Left cardiac atrium (tissue), 4 donors: ENCODE results near the gene OPCML. TPM values are rescaled to one million over a fixed set of nuclear protein-coding genes. Genes with fewer than 3 reads are reported as not detected.

Experiments
- ATAC-seq, 2 donors: fragments of 200-7000 bp; cut with Tn5 transposase; one replicate each; pipeline ENCODE4 v1.9.1; 2020; ENCODE audit warnings: mild to moderate bottlenecking in 2 of 2, moderate library complexity in 2 of 2
- DNase-seq: peaks from one replicate; pipeline ENCODE4 v3.0.0-alpha.2; 2020
- intact Hi-C, 2 donors: fragments of 100-400 bp; cut with DNase I; formaldehyde crosslinking; loops; one replicate each; pipeline versions ENCODE4 v1.14.1 to v1.15.1; 2022 to 2023
- total RNA-seq, 2 donors: library from RNA; stranded (reverse); fragmentation: NEBNext Ultra II Directional; extraction: Animal tissue kit (Norgen Biotek cat#: 25700); gene quantifications; one replicate each; pipeline ENCODE4 v1.2.1, GENCODE V29; 2021
- donor health status: DM: no; HTN: yes; CAD: no.
- donor health status: DM: no; HTN: yes; CAD: no; lungs with severe emphysema.
- donor health status: DM: yes; HTN: yes; CAD: no.
- donor health status: Dilated cardiomyopathy.

Gene OPCML
- total RNA-seq, 2 donors from 2014 or later, result 0.76 TPM; not detected in 1

GRCh38 chr11:133443206-133443747 is 89.0 kb downstream of the OPCML start:
- no peak for ATAC-seq
- intact Hi-C loops, result no loop called here
- no peak for DNase-seq

DNA sequence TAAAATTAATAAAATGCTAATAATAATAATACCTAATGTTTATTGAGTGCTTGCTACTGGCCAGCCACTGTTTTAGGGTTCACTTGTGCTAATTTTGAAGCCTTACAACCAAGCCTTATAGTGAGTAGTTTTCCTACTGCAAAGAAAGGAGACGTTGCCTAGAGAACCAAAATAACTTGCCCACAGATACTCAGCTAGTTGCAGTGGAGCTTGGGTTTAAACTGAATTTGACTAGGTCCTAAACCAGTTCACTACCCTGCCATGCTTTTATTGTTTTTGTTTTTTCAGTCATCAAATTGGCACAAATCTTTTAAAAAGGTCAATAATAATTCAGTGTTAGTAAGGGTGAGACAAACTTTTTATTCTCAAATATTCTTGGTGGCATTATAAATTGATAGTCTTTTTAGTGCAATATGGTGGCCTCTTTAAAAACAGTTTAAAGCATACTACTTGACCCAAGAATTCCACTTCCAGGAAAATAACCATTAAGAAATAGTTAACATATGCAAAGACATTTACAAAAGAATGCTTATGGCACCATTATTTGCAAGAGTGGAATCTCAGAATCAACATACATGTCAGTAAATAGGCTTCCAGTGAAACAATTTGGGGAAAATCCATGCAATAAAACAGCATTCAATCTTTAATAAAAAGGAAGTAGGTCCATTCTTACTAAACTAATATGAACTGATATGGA is 90.2 kb downstream of the OPCML start:
- ATAC-seq (no peak), DNase-seq (no peak)
- intact Hi-C loops, result no loop called here

GRCh38 chr11:133425992-133426391 is 106.3 kb downstream of the OPCML start:
- DNase-seq, result no peak
- peak in 1 of 2 donors; percentile 73 for ATAC-seq

DNA sequence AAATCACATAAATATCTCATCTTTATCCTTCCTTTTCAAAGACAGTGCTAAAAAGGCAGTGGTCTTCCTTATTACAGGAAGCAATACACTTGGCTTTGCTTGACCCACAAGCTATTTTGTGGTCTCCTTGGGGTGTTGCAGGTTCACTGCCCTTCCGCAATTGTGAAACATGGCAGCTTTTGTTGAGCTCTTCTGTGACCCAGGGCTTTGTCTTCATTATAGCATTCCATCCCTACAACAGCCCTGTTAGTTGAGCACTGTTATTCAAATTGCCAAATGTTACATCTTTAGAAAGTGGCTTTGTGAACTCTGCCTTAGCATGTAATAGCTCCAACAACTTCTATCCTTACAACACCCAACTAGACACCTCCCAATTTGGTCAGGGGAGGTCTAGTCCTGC is 107.1 kb downstream of the OPCML start:
- intact Hi-C loops, result no loop called here
- ATAC-seq (no peak), DNase-seq (no peak)

More at GRCh38 chr11:133425992-133426391, 106.3 kb downstream of the OPCML start:
- intact Hi-C loops, result no loop called here

GRCh38 chr11:133418218-133418617 is 114.1 kb downstream of the OPCML start:
- no peak for ATAC-seq
- intact Hi-C loops, result no loop called here
- no peak for DNase-seq

GRCh38 chr11:133414506-133414905 is 117.8 kb downstream of the OPCML start:
- intact Hi-C loops, result no loop called here
- DNase-seq (no peak), ATAC-seq (no peak)

- intact Hi-C loops, result no loop called here
- no peak for ATAC-seq
- DNase-seq, result no peak
These were observed 118.6 kb downstream of the OPCML start for GRCh38 chr11:133413703-133414102.

GRCh38 chr11:133409799-133410198 is 122.5 kb downstream of the OPCML start:
- DNase-seq (no peak), ATAC-seq (no peak)
- intact Hi-C loops, result no loop called here

- intact Hi-C loops, result no loop called here
- ATAC-seq, result no peak
- no peak for DNase-seq
These were observed 123.4 kb downstream of the OPCML start for GRCh38 chr11:133408936-133409335.

GRCh38 chr11:133408402-133408801 is 123.9 kb downstream of the OPCML start:
- intact Hi-C loops, result no loop called here
- no peak for DNase-seq
- no peak for ATAC-seq

GRCh38 chr11:133406489-133406888 is 125.8 kb downstream of the OPCML start:
- DNase-seq (no peak), ATAC-seq (no peak)
- intact Hi-C loops, result no loop called here

DNA sequence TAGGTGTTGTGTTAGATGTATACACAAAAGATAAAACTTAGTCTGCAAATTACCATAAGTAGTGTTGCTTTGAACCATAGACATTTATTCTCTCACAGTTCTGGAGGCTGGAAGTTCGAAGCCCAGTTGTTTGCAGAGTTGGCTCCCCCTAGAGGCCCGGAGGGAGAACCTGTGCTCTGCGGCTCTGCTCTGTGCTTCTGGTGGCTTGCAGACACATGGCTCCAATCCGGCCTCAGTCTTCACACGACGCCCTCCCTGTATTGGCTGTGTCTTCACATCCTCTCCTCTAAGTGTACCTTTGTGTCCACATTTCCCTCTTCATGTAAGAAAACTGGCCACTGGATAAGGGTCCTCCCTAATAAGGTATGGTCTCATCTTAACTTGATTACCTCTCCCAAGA is 128.4 kb downstream of the OPCML start:
- DNase-seq (no peak), ATAC-seq (no peak)
- intact Hi-C loops, result no loop called here

DNA sequence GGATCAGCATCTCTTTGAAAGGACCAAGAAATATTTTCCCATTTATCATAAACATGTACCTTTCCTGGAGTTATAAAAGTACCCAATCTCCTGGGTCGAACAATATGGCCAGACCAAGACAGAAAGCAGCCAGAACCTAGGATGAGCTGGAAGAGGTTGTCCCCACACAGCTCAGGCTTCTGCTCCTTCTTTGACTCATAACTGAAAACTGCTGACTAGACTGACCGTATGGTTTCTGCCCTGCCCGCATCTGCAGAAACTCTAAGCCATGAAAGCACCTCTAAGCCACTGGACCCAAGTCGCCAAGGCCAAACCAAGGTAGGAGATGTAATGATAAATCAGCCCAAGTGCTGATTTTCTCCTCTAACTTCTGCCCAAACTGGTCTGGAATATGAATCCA is 129.8 kb downstream of the OPCML start:
- intact Hi-C loops, result no loop called here
- no peak for ATAC-seq
- no peak for DNase-seq

DNA sequence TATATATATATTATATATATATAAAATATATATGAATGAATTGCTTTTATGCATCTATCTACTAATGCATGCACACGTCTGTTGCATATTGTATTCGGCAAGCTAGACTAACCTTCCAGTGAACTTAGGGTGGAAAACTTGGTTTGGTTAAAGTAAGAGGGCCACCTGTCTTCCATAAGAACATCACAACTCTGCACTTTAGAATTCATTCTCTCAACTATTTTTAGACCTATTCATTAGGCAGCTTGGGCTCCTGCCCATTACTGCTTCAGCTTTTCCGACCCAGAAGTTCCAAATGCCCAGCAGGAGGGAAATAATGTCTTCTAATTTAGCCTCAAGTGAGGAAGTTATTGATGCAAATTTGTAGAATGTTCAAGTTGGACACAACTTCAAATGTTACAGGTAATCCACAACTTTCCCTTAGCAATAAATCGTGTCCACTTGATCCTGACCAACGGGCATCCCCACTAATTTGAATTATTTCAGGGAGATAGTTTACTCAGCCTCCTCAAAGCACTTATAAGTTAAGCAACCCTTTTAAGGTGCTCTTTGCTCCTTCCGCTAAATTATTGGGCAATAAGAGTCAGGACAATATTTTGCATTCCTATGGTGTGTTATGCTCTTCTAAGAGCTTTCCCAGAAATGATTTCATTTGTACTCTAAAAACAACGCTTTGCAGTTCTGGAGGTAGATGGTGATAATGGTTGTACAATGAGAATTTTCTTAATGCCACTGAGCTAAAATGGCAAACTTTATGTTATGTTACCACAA is 132.3 kb downstream of the OPCML start:
- intact Hi-C loops, result no loop called here
- ATAC-seq, result no peak
- no peak for DNase-seq

DNA sequence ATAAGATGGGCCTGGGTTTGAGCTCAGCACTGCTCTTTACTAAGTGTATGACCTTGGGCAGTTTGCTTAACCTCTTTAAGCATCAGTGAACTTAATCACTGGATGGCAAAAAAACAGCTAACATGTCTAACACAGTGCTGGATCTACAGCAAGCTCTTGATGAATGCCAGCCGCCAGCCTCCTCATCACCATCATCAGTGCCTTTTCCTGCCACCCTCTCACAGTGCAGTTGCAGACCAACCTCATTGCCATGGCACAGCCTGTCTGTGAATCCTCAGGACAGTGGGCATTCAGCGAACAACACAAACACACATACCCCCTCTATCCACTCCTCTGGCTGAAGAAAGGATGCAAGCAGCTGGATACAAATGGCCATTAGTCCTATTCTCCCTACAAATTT is 133.0 kb downstream of the OPCML start:
- ATAC-seq (no peak), DNase-seq (no peak)
- intact Hi-C loops, result no loop called here

DNA sequence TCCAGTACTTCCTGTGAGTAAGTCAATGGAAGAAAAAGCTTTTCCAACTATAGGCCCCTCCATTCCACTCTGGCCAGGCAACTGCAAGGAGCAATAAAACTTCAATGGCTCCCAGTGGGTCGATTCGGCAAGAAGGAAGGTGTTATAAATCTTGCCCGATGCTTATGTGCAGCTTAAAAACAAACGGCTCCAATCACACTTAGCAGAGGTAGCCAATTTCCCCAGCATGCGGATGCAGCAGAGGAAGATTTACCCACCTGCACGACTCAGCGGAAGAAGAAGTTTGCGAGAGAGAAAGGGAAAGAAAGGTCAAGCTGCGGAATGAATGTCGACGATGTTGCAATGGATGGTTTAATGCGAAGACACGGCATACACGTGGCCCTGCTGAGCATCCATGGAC is 141.5 kb downstream of the OPCML start:
- intact Hi-C loops, result no loop called here
- DNase-seq (no peak), ATAC-seq (no peak)

GRCh38 chr11:133388975-133389568 is 143.2 kb downstream of the OPCML start:
- DNase-seq (no peak), ATAC-seq (no peak)
- intact Hi-C loops, result no loop called here

DNA sequence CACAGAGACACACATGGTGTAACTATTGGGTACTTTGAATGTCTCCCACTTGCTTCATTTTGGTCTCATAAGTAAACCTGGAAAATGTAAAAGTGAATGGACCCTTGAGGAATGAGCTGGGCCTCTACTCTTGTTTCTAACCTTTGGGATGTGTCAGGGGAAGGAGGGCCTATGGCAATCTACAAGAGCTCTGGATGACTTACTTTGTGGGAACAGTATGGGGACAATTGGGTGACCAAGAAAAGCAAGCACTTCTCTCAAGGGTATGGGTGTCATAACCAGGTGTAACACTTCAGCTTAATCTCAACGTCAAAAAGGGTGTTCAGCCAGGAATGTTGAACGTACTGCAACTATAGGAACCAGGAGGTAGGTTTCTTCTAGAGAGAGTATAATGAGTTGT is 144.0 kb downstream of the OPCML start:
- DNase-seq, result no peak
- no peak for ATAC-seq
- intact Hi-C loops, result no loop called here

- ATAC-seq (peak in 1 of 2 donors; percentile 17), DNase-seq (no peak)
- intact Hi-C loops, result no loop called here
These were observed 145.4 kb downstream of the OPCML start for GRCh38 chr11:133386852-133387251.

GRCh38 chr11:133386262-133386661 is 146.0 kb downstream of the OPCML start:
- ATAC-seq, result peak in 1 of 2 donors; percentile 76
- intact Hi-C loops, result no loop called here
- DNase-seq, result no peak
